Measurements from ENCODE around the gene SMIM15.

SMIM15 gene

DNA sequence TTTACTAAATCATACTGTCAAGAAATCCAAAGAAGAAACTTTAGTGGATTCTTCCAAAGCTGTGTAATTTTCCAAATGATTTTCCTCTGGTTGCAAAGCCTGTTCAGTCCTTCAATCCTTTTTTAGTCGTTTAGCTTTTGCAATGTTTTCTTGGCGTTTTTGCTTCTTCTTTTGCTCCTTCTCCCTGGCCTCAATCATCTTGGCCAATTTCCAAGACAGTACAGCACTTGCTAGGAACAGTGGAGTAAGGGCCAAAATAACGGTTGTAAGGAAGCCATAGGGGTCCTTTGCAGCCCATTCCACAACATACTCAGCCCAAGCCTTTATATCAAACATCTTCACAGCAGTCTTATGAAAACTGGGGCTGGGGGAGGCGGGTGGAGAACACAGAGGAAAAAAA is 2.4 kb downstream of the SMIM15 start:
- no peak for DNase-seq (ENCODE audit: low spot score)

- DNase-seq (ENCODE audit: low spot score), result no peak
These were observed 3.2 kb downstream of the SMIM15 start for GRCh38 chr5:61159070-61159469.

GRCh38 chr5:61151893-61152292 is 10.4 kb downstream of the SMIM15 start:
- DNase-seq (ENCODE audit: low spot score), result no peak

GRCh38 chr5:61148515-61148914 is 13.8 kb downstream of the SMIM15 start:
- DNase-seq (ENCODE audit: low spot score), result no peak

DNA sequence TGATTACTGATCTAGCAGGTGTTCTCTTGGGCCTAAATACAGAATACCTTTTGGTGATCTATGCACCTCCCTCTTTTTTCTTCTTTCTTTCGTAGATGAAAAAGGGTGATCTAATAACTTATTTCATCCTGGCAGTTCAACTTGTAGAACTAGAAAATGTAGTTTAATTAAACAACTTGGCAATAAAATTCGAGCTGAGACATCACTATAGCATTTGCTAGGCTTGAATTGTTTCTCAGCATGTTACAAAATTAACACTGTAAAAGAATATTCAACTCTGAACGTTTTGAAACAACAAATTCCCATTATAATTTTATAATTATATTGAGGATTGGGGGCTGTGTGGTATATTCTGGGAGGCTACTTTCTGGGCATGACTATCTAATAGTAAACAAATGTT is 19.5 kb downstream of the SMIM15 start:
- DNase-seq (ENCODE audit: low spot score), result no peak

- DNase-seq (ENCODE audit: low spot score), result no peak
These were observed 19.9 kb downstream of the SMIM15 start for GRCh38 chr5:61142391-61142790.

DNA sequence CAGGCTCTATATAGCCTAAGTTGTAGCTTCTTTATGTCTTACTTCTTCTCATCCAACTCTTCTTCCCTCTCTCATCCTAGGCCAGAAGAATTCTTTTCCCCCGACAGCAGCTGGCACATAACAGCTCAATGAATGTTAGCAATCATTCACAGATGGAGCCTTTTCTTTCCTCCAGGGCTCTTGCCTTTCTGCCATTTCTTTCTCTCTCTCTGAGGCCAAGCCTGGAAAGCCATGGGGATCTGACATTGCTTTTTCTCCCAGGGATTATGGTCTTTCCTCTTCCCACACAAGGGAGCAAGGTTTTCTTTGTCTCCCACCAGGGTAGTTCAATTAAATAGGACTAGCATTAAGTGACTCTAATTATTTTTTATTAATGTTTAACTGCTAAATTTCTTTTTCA is 20.5 kb downstream of the SMIM15 start:
- DNase-seq (ENCODE audit: low spot score), result no peak

GRCh38 chr5:61139931-61140330 is 22.3 kb downstream of the SMIM15 start:
- DNase-seq (ENCODE audit: low spot score), result no peak

DNA sequence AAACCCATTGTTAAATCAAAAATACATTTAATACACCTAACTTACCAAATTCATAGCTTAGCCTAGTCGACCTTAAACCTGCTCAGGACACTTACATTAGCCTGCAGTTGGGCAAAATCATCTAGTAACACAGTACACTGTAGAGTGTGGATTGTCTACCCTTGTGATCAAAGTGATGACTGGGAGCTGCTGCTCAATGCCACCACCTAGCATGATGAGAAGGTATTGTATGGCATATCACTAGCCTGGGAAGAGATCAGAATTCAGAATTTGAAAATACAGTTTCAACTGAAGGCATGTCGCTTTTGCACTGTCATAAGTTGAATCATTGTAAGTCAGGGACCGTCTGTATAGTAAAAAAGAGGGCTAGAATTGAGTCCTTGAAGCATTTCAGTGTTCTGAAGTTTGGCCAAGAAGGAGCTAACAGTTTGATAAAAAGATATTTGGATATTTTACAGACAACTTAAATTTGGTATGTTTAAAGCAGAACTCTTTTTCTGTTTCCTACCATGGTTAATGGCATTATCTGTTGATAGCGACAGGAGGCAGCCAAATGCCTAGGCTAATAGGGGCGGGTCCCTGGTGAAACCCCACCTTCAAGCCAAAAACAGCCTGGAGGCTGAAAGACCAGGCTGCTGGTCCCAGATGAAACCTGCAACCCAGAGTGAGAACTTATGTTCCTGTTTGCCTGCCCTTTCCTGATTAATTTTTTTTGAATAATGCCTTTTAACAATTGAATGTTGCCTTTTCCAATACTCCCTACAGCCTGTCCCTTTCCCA is 23.0 kb downstream of the SMIM15 start:
- no peak for DNase-seq (ENCODE audit: low spot score)

DNA sequence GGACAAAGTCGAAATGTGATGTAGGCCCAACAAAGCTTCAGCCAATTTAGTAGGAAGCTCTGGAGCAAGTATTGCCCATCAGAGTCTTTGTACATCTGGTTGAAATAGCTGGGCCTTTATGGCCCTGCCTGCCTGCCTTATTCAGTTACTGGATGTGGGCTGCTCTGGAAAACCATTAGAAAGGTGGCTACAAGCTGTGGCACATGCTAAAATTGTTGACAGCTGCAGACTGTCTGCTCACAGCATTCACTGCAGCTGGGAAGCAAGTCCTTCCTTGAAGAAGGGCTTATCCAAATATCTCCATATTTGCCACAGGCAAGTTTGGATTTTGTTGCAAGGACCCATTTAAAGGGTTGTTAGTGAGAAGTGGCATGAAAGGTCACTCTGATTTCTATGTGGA is 24.4 kb downstream of the SMIM15 start:
- DNase-seq (ENCODE audit: low spot score), result no peak

DNA sequence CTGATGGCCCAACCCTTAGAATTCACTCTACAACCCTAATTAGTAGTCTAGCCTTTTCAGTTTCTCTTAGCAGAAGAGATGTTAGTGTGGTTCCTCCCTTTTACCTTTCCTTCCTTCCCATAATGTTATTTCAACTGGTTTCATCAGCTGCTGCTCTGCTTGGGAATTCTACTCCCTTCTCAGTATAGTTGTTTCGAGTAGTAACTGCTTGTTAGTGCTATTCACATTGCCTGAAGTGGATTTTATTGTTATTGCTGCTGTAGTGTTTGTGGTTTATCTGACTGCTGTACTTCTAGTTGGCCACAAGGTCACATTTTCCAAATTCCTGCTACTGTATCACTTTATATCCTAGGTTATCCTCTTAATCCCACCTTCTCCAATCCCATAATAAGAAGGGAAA is 29.7 kb downstream of the SMIM15 start:
- no peak for DNase-seq (ENCODE audit: low spot score)

- no peak for DNase-seq (ENCODE audit: low spot score)
These were observed 32.0 kb downstream of the SMIM15 start for GRCh38 chr5:61130289-61130688.

DNA sequence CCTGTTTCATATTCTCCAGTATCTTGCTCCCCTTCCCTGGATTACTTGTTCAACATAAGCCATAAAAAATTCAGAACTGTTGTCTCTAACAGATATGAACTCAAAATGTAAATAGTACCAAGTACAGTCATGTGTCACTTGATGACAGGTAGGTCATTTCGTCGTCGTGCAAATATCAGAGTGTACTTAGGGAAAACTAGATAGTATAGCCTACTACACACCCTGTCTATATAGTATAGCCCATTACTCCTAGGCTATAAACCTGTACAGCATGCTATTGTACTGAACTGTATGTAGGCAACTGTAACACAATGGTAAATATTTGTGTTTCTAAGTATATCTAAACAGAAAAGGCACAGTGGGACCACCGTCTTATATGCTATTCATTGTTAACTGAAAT is 39.1 kb downstream of the SMIM15 start:
- DNase-seq (ENCODE audit: low spot score), result no peak

- no peak for DNase-seq (ENCODE audit: low spot score)
These were observed 41.7 kb downstream of the SMIM15 start for GRCh38 chr5:61120534-61120933.

DNA sequence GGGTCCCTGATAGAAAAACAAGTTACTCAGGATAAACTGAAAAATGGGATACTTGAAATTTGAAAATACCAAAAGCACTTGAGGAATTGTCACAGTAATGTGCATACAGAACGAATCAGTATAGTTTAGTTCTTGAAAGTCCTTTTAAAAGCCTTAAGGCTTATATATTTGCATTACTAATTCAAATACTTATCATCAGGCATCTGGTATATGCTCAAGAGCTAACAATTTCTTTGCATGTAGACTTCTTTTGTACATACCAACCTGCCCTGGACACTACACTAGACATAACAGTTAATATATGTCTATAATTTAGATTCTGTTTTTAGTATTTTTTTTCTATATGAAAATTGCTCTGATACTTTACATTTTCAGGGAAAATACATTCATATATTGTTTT is 43.2 kb downstream of the SMIM15 start:
- DNase-seq (ENCODE audit: low spot score), result no peak

GRCh38 chr5:61115968-61116367 is 46.3 kb downstream of the SMIM15 start:
- no peak for DNase-seq (ENCODE audit: low spot score)

DNA sequence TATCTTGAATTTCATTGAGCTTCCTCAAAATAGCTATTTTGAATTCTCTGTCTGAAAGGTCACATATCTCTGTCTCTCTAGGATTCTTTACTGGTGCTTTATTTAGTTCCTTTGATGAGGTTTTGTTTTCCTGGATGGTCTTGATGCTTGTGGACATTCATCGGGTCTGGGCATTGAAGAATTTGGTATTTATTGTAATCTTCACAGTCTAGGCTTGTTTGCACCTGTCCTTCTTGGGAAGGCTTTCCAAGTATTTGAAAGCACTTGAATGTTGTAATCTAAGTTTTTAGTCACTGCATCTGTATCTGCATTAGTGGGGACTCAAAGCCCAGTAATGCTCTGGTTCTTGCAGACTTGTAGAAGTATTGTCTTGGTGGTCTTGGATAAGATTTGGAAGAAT is 47.8 kb downstream of the SMIM15 start:
- no peak for DNase-seq (ENCODE audit: low spot score)

Data from kidney capillary endothelial cell (primary cell).